ENCODE measurements around the gene AAMDC. TPM values are rescaled to one million over a fixed set of nuclear protein-coding genes. Genes with fewer than 3 reads are reported as not detected.

AAMDC gene
- total and polyA plus RNA-seq, 2 of the 13 experiments (the other 11 are each of a cell fraction or from before 2014, with no cell fraction given): 18.1 to 35.6 TPM

GRCh38 chr11:77820565-77821348, at the start of gene AAMDC, which contains the start of gene RSF1 (continued):
- TF ChIP-seq KLF13 (CRISPR knock-in tag; IDR thresholded peaks at IDR 0.05) (0 out of 2 replicates have a peak, but pooled peaks have one; percentile 25), ZNF234 (CRISPR knock-in tag; conservative IDR thresholded peaks at IDR 0.05) (0 out of 2 replicates have a peak, but pooled peaks have one; percentile 55), TMF1 (CRISPR knock-in tag; IDR thresholded peaks at IDR 0.05; ENCODE audit: low read depth) (no peak), SIN3B (IDR thresholded peaks at IDR 0.05; ENCODE audit: low read length) (no peak; the same call in 1 of the 2 replicates), KMT2B (CRISPR knock-in tag; IDR thresholded peaks at IDR 0.05) (peak; percentile 82), PAF1 (CRISPR knock-in tag; IDR thresholded peaks at IDR 0.05) (no peak), FIP1L1 (IDR thresholded peaks at IDR 0.05; ENCODE audit: borderline replicate concordance, insufficient read depth, low read depth, low read length) (no peak), SRSF4 (IDR thresholded peaks at IDR 0.05; ENCODE audit: low read depth, low read length, poor library complexity, severe bottlenecking) (no peak), ZNF773 (CRISPR knock-in tag; IDR thresholded peaks at IDR 0.05; ENCODE audit: borderline replicate concordance) (no peak), ZNF552 (CRISPR knock-in tag; IDR thresholded peaks at IDR 0.05; ENCODE audit: borderline replicate concordance) (no peak), IKZF4 (CRISPR knock-in tag; IDR thresholded peaks at IDR 0.05; ENCODE audit: borderline replicate concordance, low read depth, not compliant biosample characterization) (no peak), SPEN (CRISPR knock-in tag; IDR thresholded peaks at IDR 0.05; ENCODE audit: low read depth) (peak; percentile 69; the same call in 1 of the 2 replicates), ZNF639 (CRISPR knock-in tag; conservative IDR thresholded peaks at IDR 0.05) (no peak), CCDC6 (CRISPR knock-in tag; IDR thresholded peaks at IDR 0.05) (0 out of 2 replicates have a peak, but pooled peaks have one; percentile 68), ZFAT (CRISPR knock-in tag; conservative IDR thresholded peaks at IDR 0.05) (no peak), EEA1 (CRISPR knock-in tag; IDR thresholded peaks at IDR 0.05; ENCODE audit: borderline replicate concordance) (no peak), ZNF569 (CRISPR knock-in tag; IDR thresholded peaks at IDR 0.05; ENCODE audit: borderline replicate concordance) (no peak), ZNF235 (CRISPR knock-in tag; IDR thresholded peaks at IDR 0.05; ENCODE audit: borderline replicate concordance) (peak; percentile 49; the same call in 1 of the 2 replicates), TOPORS (CRISPR knock-in tag; IDR thresholded peaks at IDR 0.05) (no peak), REL (CRISPR knock-in tag; conservative IDR thresholded peaks at IDR 0.05) (no peak), ATF3 (CRISPR knock-in tag; IDR thresholded peaks at IDR 0.05) (no peak), ISX (CRISPR knock-in tag; conservative IDR thresholded peaks at IDR 0.05) (no peak), RFX1 (IDR thresholded peaks at IDR 0.05) (no peak), ZNF770 (CRISPR knock-in tag; IDR thresholded peaks at IDR 0.05) (no peak; the same call in 1 of the 2 replicates), ZFP90 (CRISPR knock-in tag; IDR thresholded peaks at IDR 0.05; ENCODE audit: borderline replicate concordance) (no peak), MBD4 (IDR thresholded peaks at IDR 0.05; ENCODE audit: borderline replicate concordance, low read length) (no peak), CEBPG (CRISPR knock-in tag; IDR thresholded peaks at IDR 0.05) (no peak; the same call in 1 of the 2 replicates), GLI4 (CRISPR knock-in tag; IDR thresholded peaks at IDR 0.05; ENCODE audit: borderline replicate concordance) (no peak)
